Fibroblast of skin of right biceps (primary cell): ENCODE data around the gene CDC5L.

Experiments
- DNase-seq: peaks from one replicate; pipeline ENCODE4 v3.0.0-alpha.2; 2013

The CDC5L gene

GRCh38 chr6:44375071-44375470 lies 12.4 kb upstream of the CDC5L start:
- DNase-seq, result no peak

- no peak for DNase-seq
Measured at GRCh38 chr6:44377484-44377883, 10.0 kb upstream of the CDC5L start.

- DNase-seq, result no peak
Measured at GRCh38 chr6:44377971-44378370, 9.5 kb upstream of the CDC5L start.

GRCh38 chr6:44381739-44382138 lies 5.8 kb upstream of the CDC5L start:
- DNase-seq, result no peak

- DNase-seq, result no peak
Measured at GRCh38 chr6:44386364-44386928, 1.1 kb upstream of the CDC5L start.

- DNase-seq, result peak; percentile 33
Measured at GRCh38 chr6:44386929-44387345, 569 bp upstream of the CDC5L start.

GRCh38 chr6:44388135-44388487 lies 605 bp downstream of the CDC5L start:
- DNase-seq, result no peak

- DNase-seq, result no peak
Measured at GRCh38 chr6:44388887-44389286, 1.4 kb downstream of the CDC5L start.

- DNase-seq, result no peak
Measured at GRCh38 chr6:44390158-44390683, 2.7 kb downstream of the CDC5L start.

GRCh38 chr6:44395501-44395900 lies 8.0 kb downstream of the CDC5L start:
- DNase-seq, result no peak

- DNase-seq, result no peak
Measured at GRCh38 chr6:44396968-44397367, 9.5 kb downstream of the CDC5L start.

- no peak for DNase-seq
Measured at GRCh38 chr6:44397424-44398164, 10.1 kb downstream of the CDC5L start.

GRCh38 chr6:44399991-44400390 lies 12.5 kb downstream of the CDC5L start:
- DNase-seq, result no peak

- no peak for DNase-seq
Measured at GRCh38 chr6:44400572-44400971, 13.1 kb downstream of the CDC5L start.

GRCh38 chr6:44401138-44401537 lies 13.6 kb downstream of the CDC5L start:
- no peak for DNase-seq

- DNase-seq, result no peak
Measured at GRCh38 chr6:44404022-44404714, 16.7 kb downstream of the CDC5L start.

GRCh38 chr6:44404715-44405099 lies 17.2 kb downstream of the CDC5L start:
- no peak for DNase-seq

- no peak for DNase-seq
Measured at GRCh38 chr6:44407951-44408670, 20.6 kb downstream of the CDC5L start.

GRCh38 chr6:44409207-44409794 lies 21.8 kb downstream of the CDC5L start:
- DNase-seq, result no peak

GRCh38 chr6:44410363-44410762 lies 22.9 kb downstream of the CDC5L start:
- no peak for DNase-seq

- no peak for DNase-seq
Measured at GRCh38 chr6:44411141-44411540, 23.6 kb downstream of the CDC5L start.

GRCh38 chr6:44415449-44415848 lies 27.9 kb downstream of the CDC5L start:
- DNase-seq, result no peak
